ENCODE measurements around the gene ZNF774.
"Not testable (repeated sequence)": the region's sequence is repeated elsewhere in the genome, so short reads cannot be mapped to it uniquely, and the experiment has no call there.

ZNF774 gene

DNA sequence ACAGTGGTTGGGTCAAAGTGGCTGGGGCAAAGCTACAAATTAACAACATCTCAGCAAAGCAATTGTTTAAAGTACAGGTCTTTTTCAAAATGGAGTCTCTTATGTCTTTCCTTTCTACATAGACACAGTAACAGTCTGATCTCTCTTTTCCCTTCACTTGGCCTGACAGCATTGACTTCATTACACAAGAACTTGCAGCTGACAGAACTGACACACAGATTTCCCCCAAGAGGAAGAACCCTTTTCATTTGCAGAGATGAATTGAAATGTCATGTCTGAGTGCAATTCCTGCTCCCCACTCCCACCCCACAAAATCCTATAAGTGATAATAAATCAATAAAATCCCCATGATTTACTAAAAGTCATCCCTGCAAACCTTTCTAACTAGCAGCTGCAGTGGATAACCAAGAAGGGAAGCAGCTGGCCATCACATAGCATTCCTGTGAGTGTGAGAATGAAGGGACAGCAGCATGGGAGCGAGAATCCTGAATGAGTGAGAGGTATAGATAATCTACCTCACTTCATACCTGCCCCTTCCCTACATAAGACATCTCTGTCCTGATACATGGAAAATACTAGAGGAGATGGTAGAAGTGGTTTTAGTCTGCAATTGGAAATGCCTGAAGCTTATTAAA lies 4.5 kb upstream of the ZNF774 start:
- DNase-seq = not testable (repeated sequence)

GRCh38 chr15:90348456-90348855 lies 3.6 kb upstream of the ZNF774 start:
- DNase-seq = no peak

DNA sequence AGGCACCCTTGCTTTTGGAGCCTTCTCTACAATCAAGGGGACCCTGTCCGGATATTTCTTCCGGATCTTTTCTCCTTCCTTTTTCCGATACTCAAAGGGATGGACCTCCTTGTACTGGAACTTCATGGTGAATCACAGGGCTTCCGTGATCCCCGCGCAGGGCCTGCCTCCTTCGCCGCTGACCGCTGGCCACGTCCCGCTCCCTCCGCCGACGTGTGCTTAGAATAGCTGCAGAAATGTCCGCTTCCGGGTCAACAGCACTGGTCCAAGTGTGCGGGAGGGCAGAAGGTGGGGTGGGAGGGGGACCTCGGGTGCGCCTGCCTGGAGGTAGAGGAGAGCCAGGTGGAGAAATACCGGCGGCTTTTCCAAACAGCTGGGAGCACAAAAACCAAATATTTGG lies 3.0 kb upstream of the ZNF774 start:
- DNase-seq = no peak

DNA sequence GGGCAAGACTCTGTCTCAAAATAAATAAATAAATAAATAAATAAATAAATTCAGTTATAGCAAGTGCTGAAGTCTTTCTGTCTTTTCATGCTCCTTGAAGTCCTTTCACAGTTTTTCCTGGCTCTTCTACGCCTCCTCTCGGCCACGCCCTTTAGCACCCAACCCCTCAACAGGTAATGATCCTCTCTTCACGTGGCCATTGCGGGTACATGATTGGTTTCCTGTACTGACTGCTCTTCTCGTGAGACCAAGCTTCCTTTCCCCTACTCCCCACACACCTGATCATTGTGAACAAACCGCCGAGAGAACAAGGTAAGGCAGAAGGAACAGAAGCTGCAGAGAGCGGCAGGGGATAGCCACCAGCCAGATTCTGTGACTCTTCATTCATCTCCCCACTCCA lies 2.3 kb upstream of the ZNF774 start:
- no peak for DNase-seq

- no peak for DNase-seq
These were observed 491 bp upstream of the ZNF774 start for GRCh38 chr15:90351479-90352106.

GRCh38 chr15:90354986-90355385 lies 2.9 kb downstream of the ZNF774 start:
- DNase-seq = no peak

DNA sequence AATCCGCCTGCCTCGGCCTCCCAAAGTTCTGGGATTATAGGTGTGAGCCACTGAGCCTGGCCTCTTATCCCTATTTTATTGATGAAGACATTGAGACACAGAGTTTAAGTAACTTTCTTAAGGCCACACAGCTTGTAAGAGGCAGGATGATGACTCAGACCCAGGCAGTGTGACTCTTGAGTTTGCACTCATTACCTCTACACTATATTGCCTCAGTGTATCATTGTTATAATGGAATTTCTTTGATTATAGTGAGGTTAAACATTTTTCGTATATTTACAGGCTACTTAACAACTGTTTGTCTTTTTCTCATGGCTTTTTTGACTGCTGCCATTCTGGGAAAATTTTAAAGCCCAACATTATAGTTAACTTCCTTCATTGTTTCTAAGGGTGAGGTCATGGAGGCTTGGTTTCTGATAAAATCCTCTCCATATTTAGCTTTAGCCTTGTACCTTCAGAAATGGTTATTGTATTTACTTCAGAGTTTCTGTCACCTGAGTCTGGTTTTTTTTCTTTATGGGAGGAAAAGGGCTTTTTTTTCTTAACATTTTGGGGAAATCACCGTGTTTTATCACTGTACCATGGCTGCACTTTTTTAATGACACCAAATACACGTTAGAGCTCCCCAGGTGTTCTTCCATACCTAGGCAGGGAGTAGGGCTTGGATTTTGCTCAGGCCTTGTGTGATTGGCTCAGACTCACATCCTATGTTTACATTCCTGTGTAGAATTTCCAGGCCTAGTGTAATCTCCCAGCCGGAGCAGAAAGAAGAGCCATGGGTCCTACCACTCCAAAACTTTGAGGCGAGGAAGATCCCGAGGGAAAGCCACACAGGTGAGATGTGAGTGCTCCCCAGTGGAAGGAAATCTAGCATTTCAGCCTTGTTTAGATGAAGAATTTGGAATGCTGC lies 6.3 kb downstream of the ZNF774 start:
- DNase-seq = peak; percentile 44

GRCh38 chr15:90360746-90361145 lies 8.7 kb downstream of the ZNF774 start:
- no peak for DNase-seq

DNA sequence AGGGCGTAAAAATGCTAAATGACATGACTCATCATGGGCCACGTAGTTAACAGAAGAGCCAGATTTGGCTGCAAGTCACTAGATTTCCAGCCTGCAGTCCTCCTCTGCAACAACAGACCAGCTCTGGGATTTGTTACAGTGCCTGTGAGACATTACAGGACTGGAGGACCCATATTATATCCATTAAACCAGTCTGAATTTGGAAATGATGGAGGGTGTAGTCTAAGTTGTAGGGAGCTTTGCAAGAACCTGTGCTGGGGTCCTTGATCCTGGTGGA lies 10.8 kb downstream of the ZNF774 start:
- DNase-seq = peak; percentile 91

DNA sequence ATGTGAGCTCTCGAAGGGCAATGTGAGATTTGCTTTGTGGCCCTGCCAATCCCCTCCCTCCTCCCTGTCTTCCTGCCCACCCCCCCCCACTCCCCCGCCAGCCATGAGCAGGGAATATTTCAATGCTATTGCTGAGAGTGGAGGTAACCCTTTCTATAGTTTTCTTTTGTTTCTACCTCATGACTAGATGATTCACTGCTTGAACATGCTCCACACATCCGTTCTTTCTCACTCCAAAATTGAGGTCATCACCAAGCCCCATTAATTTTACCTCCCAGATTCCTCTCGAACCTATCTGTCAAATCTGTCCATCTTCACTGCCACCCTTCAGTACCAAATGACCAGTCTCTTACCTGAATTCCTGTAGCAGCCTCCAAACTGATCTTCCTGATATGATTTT lies 12.2 kb downstream of the ZNF774 start:
- peak; percentile 80 for DNase-seq

DNA sequence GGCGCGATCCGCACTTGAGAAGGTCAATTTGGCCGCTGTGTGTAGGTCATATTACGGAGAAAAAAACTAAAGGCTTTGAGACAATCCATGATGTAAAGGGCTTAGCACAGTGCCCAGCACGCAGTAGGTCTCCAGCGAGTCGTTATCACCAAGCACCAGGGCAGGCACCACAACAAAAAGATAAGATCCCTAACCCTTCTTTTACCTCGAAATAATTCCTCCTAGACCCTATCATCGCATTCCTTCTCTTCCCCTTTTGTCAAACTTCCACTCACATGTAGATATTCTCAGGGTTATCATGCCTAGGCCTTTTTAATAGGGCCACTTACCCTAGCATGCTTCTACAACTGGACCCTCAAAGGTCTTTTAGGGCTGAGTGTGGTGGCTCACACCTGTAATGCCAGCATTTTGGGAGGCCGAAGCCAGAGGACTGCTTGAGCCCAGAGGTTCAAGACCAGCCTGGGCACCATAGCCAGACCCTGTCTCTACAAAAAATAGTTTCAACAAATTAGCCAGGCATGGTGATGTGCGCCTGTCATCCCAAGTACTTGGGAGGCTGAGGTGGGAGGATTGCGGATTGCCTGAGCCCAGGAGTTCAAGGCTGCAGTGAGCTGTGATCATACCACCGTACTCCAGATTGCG lies 13.5 kb downstream of the ZNF774 start:
- DNase-seq = no peak

DNA sequence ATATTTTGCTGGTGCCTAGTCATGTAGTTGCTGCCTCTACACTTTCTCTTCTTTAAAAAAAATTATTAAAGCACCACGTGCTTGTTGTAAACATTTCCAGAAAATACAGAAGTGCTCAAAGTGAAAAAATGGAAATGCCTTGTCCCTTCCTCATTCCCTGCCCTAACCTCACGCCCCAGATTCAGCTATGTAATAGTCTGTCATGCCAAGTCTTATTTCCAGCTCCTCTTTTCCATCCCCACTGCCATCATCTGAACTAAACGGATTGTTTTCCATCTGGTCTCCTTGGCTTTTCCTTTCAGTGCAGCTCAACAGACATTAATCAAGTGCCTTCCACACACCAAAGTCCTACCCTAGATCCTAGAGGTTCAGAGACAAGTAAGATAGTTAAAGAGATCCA lies 15.5 kb downstream of the ZNF774 start:
- no peak for DNase-seq

- no peak for DNase-seq
These were observed 23.0 kb downstream of the ZNF774 start for GRCh38 chr15:90375071-90375470.

DNA sequence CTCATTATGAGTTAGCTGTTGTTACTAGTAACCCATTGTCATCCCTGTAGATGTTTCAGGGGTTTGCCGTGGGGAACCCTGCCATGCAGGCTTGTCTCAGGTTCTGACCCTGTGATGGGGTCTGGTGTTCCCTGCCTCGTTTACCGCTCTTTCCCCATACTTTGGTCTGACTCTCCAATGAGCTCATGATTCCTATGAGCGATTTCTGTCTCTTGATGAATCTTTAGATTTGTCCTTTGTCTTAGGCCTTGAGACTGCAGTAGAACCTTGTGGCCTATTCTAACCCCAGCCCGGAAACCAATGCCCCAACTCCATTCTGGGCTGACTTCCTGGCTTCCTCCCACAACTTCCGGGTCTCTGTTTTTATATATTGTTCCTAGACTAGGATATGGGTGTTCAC lies 24.7 kb downstream of the ZNF774 start:
- DNase-seq = no peak

- no peak for DNase-seq
These were observed 27.2 kb downstream of the ZNF774 start for GRCh38 chr15:90379263-90379662.

DNA sequence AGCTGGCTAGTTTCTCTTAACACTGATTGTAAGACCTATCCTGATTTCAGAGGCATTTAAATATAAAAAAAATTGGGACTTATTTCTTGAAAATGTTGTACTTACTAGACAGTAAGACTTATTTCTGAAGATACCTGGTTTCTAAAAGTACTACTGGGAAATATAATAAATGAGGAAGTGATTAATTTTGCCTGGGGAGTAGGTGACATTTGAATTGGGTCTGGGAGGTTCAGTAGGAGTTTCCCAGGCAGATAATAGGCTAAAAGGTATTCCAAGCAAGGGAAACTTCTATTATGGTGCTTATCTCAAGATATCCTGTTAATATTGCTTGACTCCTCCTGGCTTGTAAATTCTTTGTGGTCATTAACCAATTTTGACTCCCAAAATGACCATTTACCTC lies 29.4 kb downstream of the ZNF774 start:
- no peak for DNase-seq

- DNase-seq = peak; percentile 19
These were observed 30.2 kb downstream of the ZNF774 start for GRCh38 chr15:90382320-90382719.

- no peak for DNase-seq
These were observed 34.1 kb downstream of the ZNF774 start for GRCh38 chr15:90386221-90386620.

GRCh38 chr15:90387534-90388461 lies 35.7 kb downstream of the ZNF774 start, which contains the start of gene IQGAP1:
Gene IQGAP1, plus strand, starts transcription at chr15:90388242. Its CDS starts 100 bp downstream, at chr15:90388342.
- DNase-seq = peak; percentile 96

DNA sequence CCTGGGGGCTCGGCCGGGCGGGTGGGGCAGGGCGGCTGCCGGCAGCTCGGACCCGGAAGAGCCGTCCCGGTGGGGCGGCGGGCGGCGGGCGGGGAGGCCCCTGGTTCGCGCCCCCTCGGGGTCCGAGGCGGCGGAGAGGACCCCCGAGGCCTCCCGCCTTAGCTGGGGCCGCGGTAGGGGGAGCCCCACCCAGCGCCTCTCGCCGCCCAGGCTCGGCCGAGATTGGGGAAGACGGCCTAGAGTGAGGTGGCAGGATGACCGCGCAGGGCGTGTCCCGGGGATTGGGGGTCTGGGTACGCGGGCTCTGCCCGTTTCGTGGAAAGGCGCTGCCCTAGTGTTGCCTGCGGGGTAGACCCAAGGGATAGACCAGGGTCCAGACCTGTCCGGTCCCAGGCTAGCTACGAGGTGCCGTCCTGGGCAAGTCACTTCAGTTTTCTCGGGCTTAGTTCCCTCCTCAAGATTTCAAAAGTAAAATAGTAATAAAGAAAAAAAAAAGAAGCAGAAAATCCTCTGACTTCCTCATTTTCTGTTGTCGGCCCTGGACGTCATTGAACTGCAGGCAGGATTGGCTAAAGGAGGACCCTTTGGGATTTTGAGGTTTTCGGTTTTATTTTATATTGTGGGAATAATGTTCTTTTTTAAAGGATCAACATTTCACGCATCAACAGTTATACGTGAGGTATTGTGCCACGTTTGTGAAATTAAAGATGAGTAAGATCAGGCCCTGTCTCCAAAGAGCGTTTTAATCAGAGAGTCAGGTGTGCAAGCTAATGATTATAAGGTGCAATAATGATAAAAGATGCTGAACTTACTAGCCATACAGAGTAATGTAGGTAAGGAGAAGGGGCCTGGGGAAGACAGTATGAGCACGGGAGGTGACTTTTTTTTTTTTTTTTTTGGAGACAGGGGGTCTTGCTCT lies 36.6 kb downstream of the ZNF774 start:
- DNase-seq = peak; percentile 64

DNA sequence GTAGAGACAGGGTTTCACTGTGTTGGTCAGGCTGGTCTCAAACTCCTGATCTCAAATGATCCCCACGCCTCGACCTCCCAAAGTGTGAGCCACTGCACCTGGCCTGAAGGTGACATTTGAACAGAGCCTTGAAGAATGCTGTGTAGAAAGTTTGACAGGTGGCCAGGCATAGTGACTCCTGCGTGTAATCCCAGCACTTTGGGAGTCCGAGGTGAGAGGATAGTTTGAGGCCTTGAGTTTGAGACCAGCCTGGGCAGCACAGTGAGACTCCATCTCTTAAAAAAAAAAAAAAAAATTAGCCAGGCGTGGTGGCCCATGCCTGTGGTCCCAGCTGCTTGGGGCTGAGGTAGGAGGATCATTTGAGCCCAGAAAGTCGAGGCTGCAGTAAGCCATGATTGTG lies 37.4 kb downstream of the ZNF774 start:
- DNase-seq = no peak

Measured in fibroblast of skin of right biceps (primary cell).